NCI-H2196 treated with DMSO at 0.1 percent for 48 hours (cell line): Measurements from ENCODE around the gene ATP6V0D1.
"Not testable (repeated sequence)": the region's sequence is repeated elsewhere in the genome, so short reads cannot be mapped to it uniquely, and the experiment has no call there.

Experiments
- DNase-seq: peaks from one replicate; lab custom pipeline; 2025; ENCODE audit not compliant: unreplicated experiment; lab: John Stamatoyannopoulos, UW

Gene ATP6V0D1

DNA sequence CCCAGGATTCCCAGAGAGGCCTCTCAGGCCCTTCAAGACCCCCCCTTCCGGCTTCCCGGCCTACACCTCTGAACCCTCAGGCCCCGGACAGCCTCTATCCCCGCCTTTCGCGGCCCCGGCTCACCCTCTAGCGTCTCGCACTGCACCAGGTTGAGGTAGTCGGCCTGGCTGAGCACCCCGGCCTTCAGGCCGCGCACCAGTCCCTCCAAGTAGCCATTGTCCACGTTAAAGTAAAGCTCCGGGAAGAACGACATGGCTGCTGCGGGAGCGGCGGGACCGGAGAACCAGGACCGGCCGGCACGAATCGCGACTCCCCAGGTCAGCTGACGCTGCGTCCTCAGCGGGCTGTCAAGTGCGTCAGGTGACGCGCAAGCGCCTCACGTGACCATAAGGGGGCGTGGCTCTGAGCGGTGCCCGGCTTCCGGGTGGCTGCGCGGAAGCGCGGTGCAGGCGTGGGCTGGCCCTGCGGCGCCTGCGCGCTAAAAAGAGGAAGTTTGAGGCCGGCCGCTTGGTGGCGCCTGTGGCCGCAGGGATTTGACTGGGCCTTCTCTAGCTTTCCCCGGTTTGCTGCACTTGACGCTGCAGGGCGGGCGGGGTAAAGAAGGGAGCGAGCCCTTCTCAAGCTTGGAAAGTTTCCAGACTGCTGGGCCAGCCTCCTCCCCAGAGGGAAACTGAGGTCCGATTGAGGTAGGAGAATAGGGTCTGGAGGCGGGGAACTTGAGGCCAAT lies at the start of gene ATP6V0D1:
Gene ATP6V0D1 (minus strand): TSS at position 325 of the 728 bp plus-strand sequence. CDS start 71 bp downstream, at position 254.
- peak; percentile 69 for DNase-seq

DNA sequence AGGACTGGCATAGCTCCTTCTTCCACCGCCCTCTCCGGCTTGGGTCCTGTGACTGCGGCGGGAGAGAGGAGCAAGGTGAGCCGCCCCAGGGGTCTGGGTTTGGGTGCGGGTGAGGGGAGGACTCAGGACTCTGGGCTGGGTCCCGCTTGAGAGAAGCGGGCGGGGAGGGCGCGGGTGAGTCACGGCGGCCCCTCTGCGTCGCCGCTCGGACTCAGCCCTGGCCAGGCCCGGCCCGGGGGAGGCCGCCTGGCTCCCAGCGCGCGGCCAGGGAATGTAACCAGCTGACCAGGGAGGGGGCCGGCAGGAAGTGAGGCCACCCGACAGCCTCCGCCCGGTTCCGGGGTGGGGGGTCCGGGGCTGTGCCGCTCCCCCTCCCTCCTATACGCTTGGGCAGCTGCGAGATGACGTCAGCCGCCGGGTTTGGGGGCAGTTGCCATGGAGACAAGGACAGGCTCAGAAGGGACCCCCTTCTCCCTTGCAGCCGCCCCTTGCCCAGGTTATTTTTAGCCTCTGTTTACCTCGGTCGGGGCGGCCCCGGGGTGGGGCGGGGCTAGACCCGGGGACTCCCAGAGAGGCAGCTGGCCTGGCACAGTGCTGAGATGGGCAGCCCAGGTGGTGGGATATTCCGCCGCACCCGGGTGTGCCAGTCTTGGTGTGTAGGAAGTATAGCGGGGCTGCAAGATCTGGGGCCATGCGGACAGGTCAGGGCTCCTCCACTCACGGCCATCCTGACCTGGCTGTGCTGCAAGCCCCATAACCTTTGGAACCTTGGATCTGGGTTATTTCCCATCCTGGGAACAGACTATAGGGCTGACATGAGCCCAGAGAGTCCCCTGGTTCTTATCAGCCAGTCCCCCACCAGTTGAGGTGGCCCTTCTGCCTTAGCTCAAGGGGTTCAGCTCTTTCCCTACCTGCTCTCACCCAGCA lies 49.3 kb upstream of the ATP6V0D1 start:
- no peak for DNase-seq

DNA sequence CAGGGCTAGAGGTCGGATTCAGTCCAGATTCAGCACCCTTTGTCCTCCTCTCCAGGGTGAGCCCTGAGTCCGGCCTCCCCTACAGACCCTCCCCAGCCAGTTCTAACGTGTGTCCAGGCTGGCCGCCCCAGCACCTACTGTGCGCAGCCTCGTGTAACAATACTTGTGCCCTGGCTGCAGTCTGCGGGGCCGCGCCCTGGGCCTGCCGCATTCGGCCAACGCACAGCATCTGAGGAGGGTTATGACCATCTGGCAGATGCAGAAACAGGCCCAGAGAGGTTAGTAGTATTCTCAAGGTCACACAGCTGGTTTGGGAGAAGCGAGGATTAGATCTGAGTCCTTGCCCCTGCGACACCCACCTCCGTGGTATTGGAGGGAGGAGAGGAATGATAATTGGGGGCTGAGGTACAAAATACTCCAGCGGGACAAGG lies 48.6 kb upstream of the ATP6V0D1 start:
- no peak for DNase-seq

DNA sequence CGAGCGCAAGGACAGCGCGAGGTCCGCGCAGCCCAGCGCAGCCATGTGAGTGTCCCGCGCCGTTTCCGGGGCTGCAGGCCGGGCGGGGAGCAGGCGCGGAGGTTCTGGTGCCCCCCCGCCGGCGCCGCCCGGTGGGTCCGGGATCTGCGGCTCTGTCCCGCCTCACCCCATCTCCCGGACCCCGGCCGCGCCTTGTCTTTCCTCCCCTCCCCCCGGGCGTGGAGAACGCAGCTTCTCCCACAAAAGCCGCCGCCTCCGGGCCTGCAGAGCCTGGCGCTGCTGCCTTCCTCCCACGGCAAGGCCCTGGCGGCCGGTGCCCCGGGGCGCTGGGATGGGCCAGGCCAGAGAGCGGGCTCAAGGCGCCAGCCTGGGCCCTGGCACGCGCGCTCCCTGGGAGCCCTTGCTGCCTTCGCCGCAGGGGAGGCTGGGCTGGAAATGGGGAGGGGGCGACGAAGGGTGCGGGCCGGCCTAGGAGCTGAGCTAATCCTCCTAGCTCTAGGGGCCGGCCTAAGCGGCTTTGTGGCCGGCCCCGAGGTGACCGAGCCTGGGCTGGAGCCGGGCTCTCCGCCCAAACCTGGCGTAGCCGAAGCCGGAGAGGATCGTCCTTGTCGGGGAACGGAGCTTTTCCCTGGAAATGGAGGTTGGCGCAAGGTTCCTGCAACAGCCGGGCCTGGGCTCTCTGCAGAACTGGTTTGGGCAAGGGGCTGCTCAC lies 48.1 kb upstream of the ATP6V0D1 start:
- no peak for DNase-seq

DNA sequence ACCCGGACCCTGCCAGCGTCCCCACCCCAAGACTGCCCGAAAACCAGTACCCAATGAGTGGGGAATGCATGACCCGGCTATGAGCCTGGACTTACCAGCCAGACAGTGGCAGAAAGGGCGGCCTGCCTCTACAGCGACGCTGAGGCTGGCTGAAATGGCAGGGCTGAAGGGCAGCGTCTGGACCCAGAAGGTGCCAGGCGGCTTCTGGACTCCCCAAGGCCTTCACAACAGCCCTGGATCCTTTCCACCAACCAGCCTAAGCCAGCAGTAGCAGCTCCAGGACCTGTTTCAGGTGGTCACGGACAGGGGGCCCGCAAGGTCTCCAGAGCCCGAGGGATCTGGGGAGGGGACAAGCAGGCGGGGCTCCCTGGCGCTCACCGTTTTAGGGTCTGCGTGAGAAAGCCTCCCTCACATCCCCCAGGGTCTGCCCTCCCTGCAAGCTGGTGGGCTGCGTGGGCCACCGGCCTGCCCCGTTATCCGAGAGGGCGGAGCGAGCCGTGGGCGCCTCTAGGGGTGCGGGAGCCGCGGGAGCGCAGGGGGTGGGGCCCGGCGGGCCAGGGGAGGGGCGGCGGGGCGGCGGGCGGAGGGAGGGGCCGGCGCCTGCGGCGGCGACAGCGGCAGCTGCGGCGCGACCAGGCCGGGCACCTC lies 47.4 kb upstream of the ATP6V0D1 start, which contains the start of gene RIPOR1:
Gene RIPOR1 (plus strand): TSS at position 608 of the 648 bp plus-strand sequence. CDS start 9,618 bp downstream, outside the sequence.
- no peak for DNase-seq

DNA sequence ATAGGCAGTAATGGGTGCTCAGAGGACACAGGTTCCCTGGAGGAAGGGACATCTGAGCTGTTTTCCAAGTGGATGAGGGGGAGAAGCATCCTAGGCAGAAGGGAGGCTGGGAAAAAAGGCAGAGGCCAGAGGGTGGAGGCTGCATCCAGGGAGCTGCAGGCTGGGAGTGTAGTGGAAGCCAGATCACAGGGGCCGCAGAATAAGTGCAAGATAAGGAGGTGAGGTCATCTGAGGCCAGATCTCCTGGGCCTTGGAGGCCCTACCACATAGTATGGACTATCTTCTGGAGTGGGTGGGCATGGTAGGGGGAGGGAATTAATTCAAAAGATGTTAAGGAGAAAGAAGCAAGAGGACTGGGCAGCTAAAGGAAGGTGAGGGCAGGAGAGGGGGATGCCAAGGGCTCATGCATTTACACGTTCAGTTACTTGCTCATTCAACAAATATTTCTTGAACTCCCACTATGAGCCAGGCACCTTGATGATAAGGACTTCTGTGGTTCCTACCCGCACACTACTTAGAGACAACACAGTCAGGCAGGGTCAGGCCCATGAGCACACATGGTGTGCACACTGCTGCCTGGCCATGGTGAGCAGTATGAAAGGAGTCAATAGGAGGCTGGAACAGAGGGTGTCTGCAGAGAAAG lies 45.3 kb upstream of the ATP6V0D1 start:
- DNase-seq, result no peak

DNA sequence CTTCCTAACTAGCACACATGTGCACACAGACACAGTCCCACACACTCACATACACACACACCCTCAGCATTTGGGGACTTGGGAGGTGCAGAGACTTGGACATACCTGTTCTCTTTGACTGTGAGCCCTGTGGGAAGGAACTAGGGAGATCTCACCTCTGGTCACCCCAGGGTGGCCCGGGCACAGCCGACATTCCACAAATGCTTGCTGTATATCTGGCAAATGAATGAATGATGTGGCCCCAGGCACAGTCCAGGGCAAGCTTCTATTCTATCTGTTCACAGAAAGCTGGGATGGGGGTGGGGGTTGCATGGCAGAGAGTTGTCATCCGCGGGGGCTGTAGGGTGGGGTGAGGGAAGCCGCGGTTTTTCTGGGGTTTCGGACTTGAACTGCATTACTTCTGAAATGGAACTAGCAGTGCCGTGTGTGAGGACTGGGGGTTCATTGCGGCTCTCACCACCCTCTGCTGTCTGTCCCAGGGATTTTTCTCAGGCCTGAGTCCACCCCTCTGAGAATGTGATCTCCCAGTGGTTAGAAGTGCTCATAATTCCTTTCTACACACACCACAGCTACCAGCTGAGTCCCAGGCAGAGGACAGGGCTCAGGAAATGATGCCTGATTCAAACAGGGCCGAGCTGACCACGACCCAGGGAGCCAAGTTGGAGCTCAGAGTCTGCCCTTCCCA lies 44.4 kb upstream of the ATP6V0D1 start:
- no peak for DNase-seq

DNA sequence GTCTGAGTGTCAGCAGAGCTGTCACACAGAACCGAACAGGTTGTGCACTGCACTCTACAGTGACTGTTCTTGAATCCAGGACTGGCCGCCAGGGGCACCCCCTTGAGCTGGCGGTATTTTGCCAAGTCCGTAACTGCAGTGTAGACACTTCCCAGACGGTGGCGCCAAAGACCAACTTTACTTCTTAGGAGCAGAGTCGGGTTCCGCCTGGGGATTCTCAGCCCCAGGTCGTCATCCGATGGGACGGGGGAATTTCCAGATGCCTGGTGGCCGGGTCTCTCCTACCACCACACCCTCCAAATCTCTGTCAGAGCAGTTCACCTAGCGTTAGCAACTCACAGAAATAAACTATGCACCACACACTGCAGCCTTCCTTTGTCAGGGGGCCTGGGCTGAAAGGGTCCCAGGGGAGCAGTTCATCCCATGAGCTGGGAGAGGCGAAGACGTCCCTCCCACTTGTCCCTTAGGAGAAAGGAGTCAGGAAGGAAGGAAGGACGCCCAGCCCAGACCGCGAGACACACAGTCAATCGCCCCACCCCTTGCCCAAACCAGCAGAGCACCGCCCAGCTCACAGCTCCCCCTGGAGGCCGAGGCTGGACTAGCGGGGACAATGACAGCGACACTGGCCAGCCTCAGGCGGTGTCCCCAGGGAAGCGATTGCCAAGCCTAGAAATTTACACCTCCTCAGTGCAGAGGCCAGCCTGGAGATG lies 40.3 kb upstream of the ATP6V0D1 start:
- peak; percentile 48 for DNase-seq

DNA sequence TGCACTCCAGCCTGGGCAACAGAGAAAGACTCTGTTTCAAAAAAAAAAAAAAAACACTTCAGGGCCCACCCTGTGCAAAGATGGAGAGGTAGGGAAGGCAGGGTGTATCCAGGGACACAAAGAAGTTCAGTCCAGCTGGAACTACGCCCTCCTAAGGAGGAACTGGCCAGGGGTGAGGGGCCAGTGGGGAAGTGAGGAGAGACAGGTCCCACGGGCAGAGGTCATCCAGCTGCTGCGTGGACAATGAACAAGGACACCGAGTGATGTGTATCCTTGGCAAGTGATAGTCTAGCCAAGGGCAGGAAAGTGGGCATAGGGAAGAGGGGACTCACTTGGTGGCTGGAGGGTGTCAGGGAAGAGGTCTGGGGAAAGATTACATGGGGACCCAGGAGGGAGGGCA lies 38.3 kb upstream of the ATP6V0D1 start:
- DNase-seq, result no peak

DNA sequence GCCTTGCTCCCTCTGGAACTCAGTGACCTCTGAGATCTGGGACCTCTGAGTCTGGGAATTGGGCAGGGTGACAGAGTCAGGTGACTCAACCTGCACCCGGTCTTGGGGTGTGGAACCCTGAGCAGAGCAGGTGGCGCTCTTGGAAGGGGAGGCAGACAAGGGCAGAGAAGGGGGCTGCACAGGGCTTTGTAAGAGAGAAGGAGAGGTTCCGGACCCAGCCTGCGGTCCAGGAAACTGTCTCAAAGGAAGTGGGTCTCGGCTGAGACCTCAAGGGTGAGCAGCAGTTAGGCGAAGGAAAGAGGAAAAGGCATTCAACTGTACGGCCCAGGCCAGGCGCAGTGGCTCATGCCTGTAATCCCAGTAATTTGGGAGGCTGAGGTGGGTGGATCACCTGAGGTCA lies 37.7 kb upstream of the ATP6V0D1 start:
- no peak for DNase-seq

DNA sequence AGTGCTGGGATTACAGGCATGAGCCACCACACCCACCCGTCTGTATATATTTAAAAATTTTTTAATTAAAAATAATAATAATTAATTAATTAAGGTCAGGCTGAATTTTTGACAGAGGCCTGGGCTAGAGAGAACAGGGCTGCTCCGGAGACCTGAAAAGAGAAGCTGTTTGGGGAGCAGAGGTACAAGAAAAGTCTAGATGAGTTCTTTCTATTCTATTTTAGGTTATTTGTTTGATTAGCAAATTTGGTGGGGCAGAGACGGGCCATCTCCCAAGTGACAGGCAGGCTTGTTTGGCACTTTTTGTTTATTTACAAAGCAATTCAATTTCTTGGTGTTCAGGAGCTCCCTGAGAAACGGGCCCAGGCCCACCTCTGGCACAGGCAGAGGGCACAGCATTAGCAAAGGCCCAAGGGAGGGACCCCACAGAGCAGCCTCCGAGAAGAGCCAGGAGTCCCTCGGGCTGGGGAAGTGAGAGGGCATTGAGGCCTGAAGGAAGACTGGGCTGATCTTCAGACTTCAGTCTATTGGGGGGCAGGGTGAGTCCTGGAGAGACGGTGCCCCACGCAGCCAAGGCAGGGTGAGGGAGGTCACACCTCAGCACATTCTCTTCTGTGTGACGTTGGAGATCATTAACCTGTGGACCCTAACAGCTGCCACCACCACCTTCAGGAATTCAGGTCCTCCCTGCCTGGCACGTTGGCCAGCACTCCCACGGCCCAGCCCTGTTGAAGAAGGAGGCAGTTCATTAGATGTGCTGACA lies 36.9 kb upstream of the ATP6V0D1 start:
- DNase-seq, result no peak

DNA sequence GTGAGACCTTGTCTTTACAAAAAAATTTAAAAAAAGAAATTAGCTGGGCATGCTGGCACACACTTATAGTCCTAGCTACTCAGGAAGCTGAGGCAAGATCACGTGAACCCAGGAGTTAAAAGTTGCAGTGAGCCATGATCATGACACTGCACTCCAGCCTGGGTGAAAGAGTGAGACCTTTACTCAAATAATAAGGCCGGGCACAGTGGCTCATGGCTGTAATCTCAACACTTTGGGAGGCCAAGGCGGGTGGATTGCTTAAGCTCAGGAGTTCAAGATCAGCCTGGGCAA lies 36.1 kb upstream of the ATP6V0D1 start:
- no peak for DNase-seq

DNA sequence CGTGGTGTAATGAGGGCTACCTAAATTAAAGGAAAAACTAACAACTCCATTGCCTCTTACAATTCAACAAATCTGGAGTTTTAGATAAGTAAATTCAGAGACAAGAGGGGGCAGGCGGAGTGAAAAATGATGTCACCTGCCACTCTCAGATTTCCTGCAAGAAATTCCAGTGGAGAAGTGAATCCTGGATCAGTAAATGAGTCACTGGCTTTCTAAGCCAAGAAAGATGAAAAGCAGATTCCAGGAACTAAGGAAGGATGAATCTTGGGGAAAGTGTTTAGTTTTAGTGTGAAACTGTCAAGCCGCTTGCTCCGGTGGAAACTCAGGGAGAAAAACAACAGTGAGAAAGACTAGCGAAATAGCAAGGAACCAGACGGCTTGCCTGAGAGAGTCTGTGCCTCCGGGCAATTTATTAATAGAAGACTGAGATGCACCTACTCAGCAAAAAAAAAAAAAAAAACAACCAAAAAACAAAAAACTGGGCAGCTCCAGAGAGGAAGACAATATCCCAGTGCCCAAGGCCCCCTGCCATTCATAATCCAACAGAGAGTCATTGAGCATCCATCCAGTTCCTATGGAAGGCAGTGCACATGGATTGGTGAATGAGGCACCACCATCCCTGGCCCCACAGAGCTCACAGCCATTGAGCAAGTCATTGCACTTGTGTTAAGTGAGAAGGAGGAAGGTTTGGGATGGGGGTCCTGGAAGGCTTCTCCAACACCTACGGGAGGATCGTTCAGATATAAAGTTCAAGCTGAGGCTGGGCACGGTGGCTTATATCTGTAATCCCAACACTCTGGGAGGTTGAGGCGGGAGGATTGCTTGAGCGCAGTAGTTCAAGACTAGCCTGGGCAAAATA lies 35.6 kb upstream of the ATP6V0D1 start:
- no peak for DNase-seq

DNA sequence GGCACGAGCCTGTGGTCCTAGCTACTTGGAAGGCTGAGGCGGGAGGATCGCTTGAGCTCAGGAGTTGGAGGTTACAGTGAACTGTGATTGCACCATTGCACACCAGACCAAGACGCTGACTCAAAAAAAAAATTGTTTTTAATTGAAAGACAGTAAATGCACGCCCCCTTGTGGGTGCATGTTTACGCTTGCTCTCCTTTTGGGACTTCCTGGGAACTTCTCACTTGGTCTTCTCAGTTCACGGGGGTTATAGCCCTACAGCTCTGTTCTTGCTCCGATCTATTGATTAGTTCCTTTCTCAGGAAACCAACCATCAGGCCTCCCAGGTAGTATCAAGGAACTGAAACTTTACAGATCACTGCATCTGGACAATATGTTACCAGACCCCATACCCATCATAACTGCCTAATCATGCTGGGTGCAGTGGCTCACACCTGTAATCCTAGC lies 33.4 kb upstream of the ATP6V0D1 start:
- DNase-seq, result no peak

DNA sequence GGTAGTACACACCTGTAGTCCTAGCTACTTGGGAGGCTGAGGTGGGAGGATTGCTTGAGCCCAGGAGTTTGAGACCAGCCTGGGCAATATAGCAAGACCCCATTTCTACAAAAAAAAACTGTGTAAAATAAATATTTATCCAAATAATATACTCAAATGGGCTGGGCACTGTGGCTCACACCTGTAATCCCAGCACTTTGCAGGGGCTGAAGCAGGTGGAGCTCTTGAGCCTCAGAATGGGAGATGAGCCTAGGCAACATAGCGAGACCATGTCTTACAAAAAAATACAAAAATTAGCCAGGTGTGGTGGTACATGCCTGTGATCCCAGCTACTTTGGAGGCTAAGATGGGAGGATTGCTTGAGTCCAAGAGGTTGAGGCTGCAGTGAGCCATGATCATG lies 32.9 kb upstream of the ATP6V0D1 start:
- DNase-seq, result not testable (repeated sequence)

DNA sequence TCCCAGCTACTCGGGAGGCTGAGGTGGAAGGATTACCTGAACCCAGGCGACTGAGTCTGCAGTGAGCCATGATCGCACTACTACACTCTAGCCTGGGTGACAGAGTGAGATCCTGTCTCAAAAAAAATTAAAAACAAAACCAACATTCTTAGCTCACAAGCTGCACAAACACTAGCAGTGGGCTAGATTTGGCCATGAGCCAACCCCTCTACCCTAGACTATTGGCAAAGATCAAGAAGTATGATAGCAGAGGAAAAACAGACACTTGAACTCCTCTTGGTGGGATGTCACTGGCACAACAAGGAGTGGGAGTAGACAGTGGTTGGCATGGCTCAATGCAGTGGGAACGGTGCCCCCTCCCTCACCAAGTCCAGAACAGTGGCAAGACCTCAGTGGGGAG lies 28.1 kb upstream of the ATP6V0D1 start:
- no peak for DNase-seq

DNA sequence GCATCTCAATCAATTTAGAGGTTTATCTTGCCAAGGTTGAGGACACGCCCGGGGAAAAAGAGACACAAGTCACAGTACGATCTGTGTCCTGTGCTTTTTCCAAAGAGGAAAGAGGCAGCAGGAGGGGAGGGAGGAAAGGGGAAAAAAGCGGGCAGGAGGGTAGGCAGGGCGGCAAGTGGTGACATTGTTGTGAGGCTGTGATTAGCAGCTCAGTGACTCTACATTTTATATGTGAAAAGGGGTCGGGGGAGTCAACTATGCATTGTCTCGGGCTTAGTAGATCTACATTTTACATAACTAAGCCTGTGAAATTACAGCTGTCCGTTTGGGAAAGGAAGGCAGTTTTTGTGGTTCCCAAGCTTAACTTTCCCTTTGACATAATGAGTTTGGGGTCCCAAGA lies 25.5 kb upstream of the ATP6V0D1 start:
- no peak for DNase-seq
